ENCODE data around the gene RFFL. TPM values are rescaled to one million over a fixed set of nuclear protein-coding genes. Genes with fewer than 3 reads are reported as not detected.
A peak's percentile ranks its signal among the peaks of the same experiment; 100 is the strongest.
"Not testable (repeated sequence)": the region's sequence is repeated elsewhere in the genome, so short reads cannot be mapped to it uniquely, and the experiment has no call there.

RFFL gene, protein sequence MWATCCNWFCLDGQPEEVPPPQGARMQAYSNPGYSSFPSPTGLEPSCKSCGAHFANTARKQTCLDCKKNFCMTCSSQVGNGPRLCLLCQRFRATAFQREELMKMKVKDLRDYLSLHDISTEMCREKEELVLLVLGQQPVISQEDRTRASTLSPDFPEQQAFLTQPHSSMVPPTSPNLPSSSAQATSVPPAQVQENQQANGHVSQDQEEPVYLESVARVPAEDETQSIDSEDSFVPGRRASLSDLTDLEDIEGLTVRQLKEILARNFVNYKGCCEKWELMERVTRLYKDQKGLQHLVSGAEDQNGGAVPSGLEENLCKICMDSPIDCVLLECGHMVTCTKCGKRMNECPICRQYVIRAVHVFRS
- total RNA-seq, result 10 to 100 TPM; 17.6 to 30.8 (median 25.3) TPM

DNA sequence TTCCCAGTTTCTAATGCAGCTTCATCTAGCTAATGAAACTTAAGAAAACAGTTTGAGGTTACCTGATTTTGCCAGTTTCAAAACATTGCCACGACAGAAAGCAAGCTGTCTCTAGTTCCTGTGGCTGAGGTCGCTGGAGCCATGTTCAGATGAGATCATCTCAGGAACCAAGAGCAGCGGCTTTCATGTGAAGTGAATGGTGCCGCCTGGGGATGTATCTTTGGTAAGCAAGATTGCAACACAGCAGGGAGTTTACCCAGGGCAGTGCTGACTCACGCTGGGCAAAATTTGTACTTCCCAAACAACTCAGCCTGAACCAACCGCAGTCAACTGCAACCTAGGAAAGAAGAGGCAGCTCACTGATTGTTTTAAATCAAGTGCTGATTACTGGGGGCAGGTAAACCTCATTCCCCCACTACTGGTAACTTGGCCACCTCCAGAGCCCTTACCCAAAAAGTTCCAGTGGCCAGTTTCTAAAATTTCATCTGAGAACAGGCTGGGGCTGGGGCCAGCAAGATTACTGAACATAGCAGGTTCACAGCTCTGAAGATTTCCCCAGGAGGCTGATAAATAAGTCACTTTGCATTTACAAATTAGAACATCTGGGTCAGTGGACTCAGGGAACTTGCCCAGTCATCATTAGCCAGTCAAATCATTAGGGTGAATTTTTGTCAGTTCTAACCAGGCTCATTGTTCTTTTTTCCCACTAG, at the start of gene RFFL:
TSS of gene RFFL (minus strand) at position 194 of the 710 bp plus-strand sequence. CDS start 37,154 bp downstream, outside the sequence.
- ATAC-seq (ENCODE audit: low FRiP score in 2 of 2) (peak; percentile 95 to 99), DNase-seq (peak in 1 of 2 donors; percentile 97)
- no peaks in the 10 kb centered on the region for H3K9me3 ChIP-seq
- peaks cover 0 to 10% (median 0%) of the 10 kb centered on the region in 4 donors for H3K36me3 ChIP-seq
- 11 to 24% methylated on average over 4 to 6 of the region's 6 CpGs for WGBS, 2 donors
- peak within 1 kb of the TSS in 2 of 4 donors; percentile 12 to 25 for H3K4me3 ChIP-seq
- H3K27me3 ChIP-seq, result no peaks in the 10 kb centered on the region
- peak within 1 kb of the TSS; percentile 79 to 88 (median 85) for H3K27ac ChIP-seq
- H3K4me1 ChIP-seq, result peaks cover 10 to 19% (median 16%) of the 10 kb centered on the region in 4 donors
- TF ChIP-seq, protein P1, sequence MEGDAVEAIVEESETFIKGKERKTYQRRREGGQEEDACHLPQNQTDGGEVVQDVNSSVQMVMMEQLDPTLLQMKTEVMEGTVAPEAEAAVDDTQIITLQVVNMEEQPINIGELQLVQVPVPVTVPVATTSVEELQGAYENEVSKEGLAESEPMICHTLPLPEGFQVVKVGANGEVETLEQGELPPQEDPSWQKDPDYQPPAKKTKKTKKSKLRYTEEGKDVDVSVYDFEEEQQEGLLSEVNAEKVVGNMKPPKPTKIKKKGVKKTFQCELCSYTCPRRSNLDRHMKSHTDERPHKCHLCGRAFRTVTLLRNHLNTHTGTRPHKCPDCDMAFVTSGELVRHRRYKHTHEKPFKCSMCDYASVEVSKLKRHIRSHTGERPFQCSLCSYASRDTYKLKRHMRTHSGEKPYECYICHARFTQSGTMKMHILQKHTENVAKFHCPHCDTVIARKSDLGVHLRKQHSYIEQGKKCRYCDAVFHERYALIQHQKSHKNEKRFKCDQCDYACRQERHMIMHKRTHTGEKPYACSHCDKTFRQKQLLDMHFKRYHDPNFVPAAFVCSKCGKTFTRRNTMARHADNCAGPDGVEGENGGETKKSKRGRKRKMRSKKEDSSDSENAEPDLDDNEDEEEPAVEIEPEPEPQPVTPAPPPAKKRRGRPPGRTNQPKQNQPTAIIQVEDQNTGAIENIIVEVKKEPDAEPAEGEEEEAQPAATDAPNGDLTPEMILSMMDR (IDR thresholded peaks at IDR 0.05), result peak in 3 of 6 experiments; percentile 7 to 44 (median 23)
- TF ChIP-seq POLR2A (IDR thresholded peaks at IDR 0.05) (peak in 2 of 4 donors; percentile 45 to 56), EP300 (IDR thresholded peaks at IDR 0.05) (peak in 2 of 4 donors; percentile 47), POLR2AphosphoS5 (IDR thresholded peaks at IDR 0.05) (peak; percentile 85 to 89)

DNA sequence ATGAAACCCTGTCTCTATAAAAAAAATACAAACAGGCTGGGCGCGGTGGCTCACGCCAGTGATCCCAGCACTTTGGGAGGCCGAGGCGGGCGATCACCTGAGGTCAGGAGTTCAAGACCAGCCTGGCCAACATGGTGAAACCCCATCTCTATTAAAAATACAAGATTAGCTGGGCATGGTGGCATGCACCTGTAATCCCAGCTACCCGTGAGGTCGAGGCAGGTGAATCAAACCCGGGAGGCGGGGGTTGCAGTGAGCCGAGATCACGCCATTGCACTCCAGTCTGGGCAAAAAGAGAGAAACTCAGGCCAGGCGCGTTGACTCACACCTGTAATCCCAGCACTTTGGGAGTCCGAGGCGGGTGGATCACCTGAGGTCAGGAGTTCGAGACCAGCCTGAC, 47.3 kb upstream of the RFFL start:
- H3K27ac ChIP-seq; H3K4me3 ChIP-seq; H3K4me1 ChIP-seq; H3K9me3 ChIP-seq; H3K36me3 ChIP-seq; DNase-seq; H3K27me3 ChIP-seq; ATAC-seq (ENCODE audit: low FRiP score in 2 of 2): not testable (repeated sequence)
- WGBS, 2 donors, result 95 to 98% methylated on average over 17 of the region's 17 CpGs

DNA sequence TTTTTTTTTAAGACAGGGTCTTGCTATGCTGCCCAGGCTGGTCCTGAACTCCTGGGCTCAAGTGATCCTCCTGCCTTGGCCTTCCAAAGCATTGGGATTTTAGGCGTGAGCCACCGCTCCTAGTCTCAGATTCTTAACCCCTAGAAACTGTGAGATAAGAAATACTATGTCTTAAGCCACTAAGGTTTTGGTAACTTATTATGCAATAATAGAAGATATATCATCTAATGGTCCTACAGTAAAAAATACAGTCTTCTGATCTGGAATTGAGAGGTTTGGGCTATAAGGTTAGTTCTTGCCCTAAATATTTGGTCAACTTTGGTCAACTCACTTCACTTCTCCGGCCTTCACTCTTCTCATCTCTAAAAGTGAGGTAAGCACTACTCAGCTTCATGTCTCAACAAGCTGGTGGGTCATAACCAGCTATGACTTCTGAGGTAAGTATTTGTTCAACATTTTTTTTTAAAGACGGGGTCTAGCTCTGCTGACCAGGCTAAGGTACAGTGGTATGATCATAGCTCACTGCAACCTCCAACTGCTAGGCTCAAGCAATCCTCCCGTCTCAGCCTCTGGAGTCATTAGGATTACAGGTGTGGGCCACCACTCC, 41.4 kb upstream of the RFFL start:
- H3K27me3 ChIP-seq, result no peaks in the 10 kb centered on the region
- 93 to 100% methylated on average over 5 of the region's 5 CpGs for WGBS, 2 donors
- H3K9me3 ChIP-seq, result no peaks in the 10 kb centered on the region
- no peak overlapping the region for H3K4me3 ChIP-seq
- no peak overlapping the region for H3K27ac ChIP-seq
- DNase-seq, result no peak
- TF ChIP-seq, protein P1 (IDR thresholded peaks at IDR 0.05), result no peak
- TF ChIP-seq POLR2AphosphoS5 (IDR thresholded peaks at IDR 0.05) (no peak), EP300 (IDR thresholded peaks at IDR 0.05) (no peak), POLR2A (IDR thresholded peaks at IDR 0.05) (no peak)
- ATAC-seq (ENCODE audit: low FRiP score in 2 of 2), result no peak
- peaks cover 16 to 54% (median 33%) of the 10 kb centered on the region in 4 donors for H3K36me3 ChIP-seq
- H3K4me1 ChIP-seq, result no peaks in the 10 kb centered on the region

DNA sequence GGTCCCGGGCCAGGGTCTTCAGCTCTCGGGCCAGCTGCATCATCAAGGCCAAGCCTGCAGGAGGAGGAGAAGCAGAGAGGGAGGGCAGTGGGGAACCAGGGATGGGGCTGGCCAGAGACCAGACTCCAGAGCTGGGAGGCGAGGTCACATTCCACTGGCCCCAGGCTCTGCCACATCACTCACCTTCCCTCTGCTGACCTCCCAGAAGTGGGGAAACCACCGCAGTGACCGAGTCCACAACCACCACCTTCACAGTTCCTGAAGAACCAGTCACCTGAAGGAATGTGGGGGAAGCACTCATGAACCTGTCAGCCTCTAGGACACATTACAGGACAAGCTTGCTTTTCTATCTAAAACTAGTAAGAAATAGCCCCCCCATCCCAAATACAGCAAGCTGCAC, 39.8 kb upstream of the RFFL start:
- H3K4me1 ChIP-seq, result no peaks in the 10 kb centered on the region
- H3K36me3 ChIP-seq, result peaks cover 17 to 64% (median 40%) of the 10 kb centered on the region in 4 donors
- no peak overlapping the region for H3K27ac ChIP-seq
- DNase-seq (no peak), ATAC-seq (ENCODE audit: low FRiP score in 2 of 2) (no peak)
- no peak overlapping the region for H3K4me3 ChIP-seq
- TF ChIP-seq EP300 (IDR thresholded peaks at IDR 0.05) (no peak), POLR2AphosphoS5 (IDR thresholded peaks at IDR 0.05) (no peak), POLR2A (IDR thresholded peaks at IDR 0.05) (no peak)
- TF ChIP-seq, protein P1 (IDR thresholded peaks at IDR 0.05), result no peak
- no peaks in the 10 kb centered on the region for H3K27me3 ChIP-seq
- no peaks in the 10 kb centered on the region for H3K9me3 ChIP-seq
- WGBS, 2 donors, result 87 to 92% methylated on average over 5 of the region's 5 CpGs

DNA sequence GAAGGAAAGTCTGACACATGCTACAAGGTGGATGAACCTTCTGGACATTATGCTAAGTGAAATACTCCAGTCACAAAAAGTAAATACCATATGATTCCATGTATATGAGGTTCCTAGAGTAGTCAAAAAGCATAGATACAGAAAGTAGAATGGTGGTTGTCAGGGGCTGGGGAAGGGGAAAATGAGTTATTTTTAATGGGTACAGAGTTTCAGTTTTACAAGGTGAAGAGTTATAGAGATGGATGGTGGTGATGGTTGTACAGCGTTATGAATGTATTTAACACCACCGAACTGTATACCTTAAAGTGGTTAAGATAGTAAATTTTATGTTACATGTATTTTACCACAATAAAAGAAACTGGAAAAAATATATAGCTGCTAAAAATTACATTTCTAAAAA, 38.2 kb upstream of the RFFL start:
- H3K9me3 ChIP-seq, result no peaks in the 10 kb centered on the region
- peaks cover 17 to 67% (median 38%) of the 10 kb centered on the region in 4 donors for H3K36me3 ChIP-seq
- no peaks in the 10 kb centered on the region for H3K4me1 ChIP-seq
- no peak for DNase-seq
- ATAC-seq (ENCODE audit: low FRiP score in 2 of 2), result no peak
- no peaks in the 10 kb centered on the region for H3K27me3 ChIP-seq
- H3K4me3 ChIP-seq, result no peak overlapping the region
- no peak overlapping the region for H3K27ac ChIP-seq
- TF ChIP-seq EP300 (IDR thresholded peaks at IDR 0.05) (no peak), POLR2AphosphoS5 (IDR thresholded peaks at IDR 0.05) (no peak), POLR2A (IDR thresholded peaks at IDR 0.05) (no peak)
- TF ChIP-seq, protein P1 (IDR thresholded peaks at IDR 0.05), result no peak
- 90 to 94% methylated on average over 2 of the region's 2 CpGs for WGBS, 2 donors
